GM10847 (cell line): ENCODE results near the gene SLC12A7.

ENCODE experiments used
- POLR2A ChIP-seq: IDR thresholded peaks from 2 replicates; pipeline ENCODE4 v1.6.1; 2011; ENCODE audit not compliant: insufficient read length; ENCODE audit errors: extremely low read depth

SLC12A7 gene

GRCh38 chr5:1016476-1016875, 95.4 kb downstream of the SLC12A7 start:
- no peak for TF ChIP-seq POLR2A

- TF ChIP-seq POLR2A, result no peak
Observed at GRCh38 chr5:1016036-1016435, 95.8 kb downstream of the SLC12A7 start.

- TF ChIP-seq POLR2A, result no peak
Observed at GRCh38 chr5:1015507-1015906, 96.4 kb downstream of the SLC12A7 start.

- TF ChIP-seq POLR2A, result no peak
Observed at GRCh38 chr5:1014781-1015221, 97.1 kb downstream of the SLC12A7 start.

GRCh38 chr5:1014346-1014745, 97.5 kb downstream of the SLC12A7 start:
- no peak for TF ChIP-seq POLR2A

- no peak for TF ChIP-seq POLR2A
Observed at GRCh38 chr5:1013948-1014301, 97.9 kb downstream of the SLC12A7 start.

GRCh38 chr5:1013238-1013947, 98.5 kb downstream of the SLC12A7 start:
- no peak for TF ChIP-seq POLR2A

- no peak for TF ChIP-seq POLR2A
Observed at GRCh38 chr5:1012900-1013237, 99.0 kb downstream of the SLC12A7 start.

GRCh38 chr5:1012313-1012841, 99.5 kb downstream of the SLC12A7 start:
- TF ChIP-seq POLR2A, result no peak

GRCh38 chr5:1011741-1012312, 100.0 kb downstream of the SLC12A7 start:
- TF ChIP-seq POLR2A, result no peak

- no peak for TF ChIP-seq POLR2A
Observed at GRCh38 chr5:1011226-1011631, 100.6 kb downstream of the SLC12A7 start.

- TF ChIP-seq POLR2A, result no peak
Observed at GRCh38 chr5:1010641-1011046, 101.2 kb downstream of the SLC12A7 start.

- no peak for TF ChIP-seq POLR2A
Observed at GRCh38 chr5:1010181-1010510, 101.7 kb downstream of the SLC12A7 start.

- TF ChIP-seq POLR2A, result no peak
Observed at GRCh38 chr5:1009359-1010180, 102.3 kb downstream of the SLC12A7 start.

GRCh38 chr5:1008451-1009358, 103.2 kb downstream of the SLC12A7 start, which contains the start of gene NKD2:
Gene NKD2, plus strand, starts transcription at chr5:1008802. Its CDS starts 256 bp downstream, at chr5:1009058.
- no peak for TF ChIP-seq POLR2A
